DND-41 (cell line): ENCODE data around the gene MYO16.

ENCODE experiments used
- ATAC-seq: fragments of 200-7000 bp; cut with Tn5 transposase; 3 replicates; pipeline ENCODE4 v1.9.1; 2021; ENCODE audit warnings: low read depth; ENCODE audit not compliant: insufficient read depth
- DNase-seq: peaks from one replicate; pipeline ENCODE4 v3.0.0-alpha.2; 2020
- H2AFZ ChIP-seq: 2 replicates; pipeline ENCODE4 v1.6.0; 2012; ENCODE audit warnings: low read depth, low read length
- H3K27ac ChIP-seq: 2 replicates; pipeline ENCODE4 v1.5.1; 2012; ENCODE audit warnings: low read length, inconsistent platforms
- H3K27me3 ChIP-seq: fragments of 200-600 bp; sonication (generic); 2 replicates; pipeline ENCODE4 v1.6.0; 2012; ENCODE audit warnings: low read length, mild to moderate bottlenecking, inconsistent platforms; ENCODE audit not compliant: insufficient read depth, poor library complexity
- H3K36me3 ChIP-seq: 2 replicates; pipeline ENCODE4 v1.5.1; 2012; ENCODE audit warnings: low read length, inconsistent platforms; ENCODE audit not compliant: insufficient read depth
- H3K4me1 ChIP-seq: 2 replicates; pipeline ENCODE4 v1.5.1; 2012; ENCODE audit warnings: mild to moderate bottlenecking, low read length; ENCODE audit not compliant: insufficient read depth
- H3K4me2 ChIP-seq: 2 replicates; pipeline ENCODE4 v1.6.0; 2012; ENCODE audit warnings: mild to moderate bottlenecking, moderate library complexity, low read length, inconsistent platforms; ENCODE audit not compliant: insufficient read depth
- H3K4me3 ChIP-seq, 2 experiments: fragments of 200-600 bp in 1 of 2; shearing (Covaris generic) in 1 of 2; 2 replicates each; pipeline ENCODE4 v1.5.1; 2012 to 2016; ENCODE audit warnings: inconsistent platforms in 2 of 2, low read length in 2 of 2, mild to moderate bottlenecking in 2 of 2, low read depth in 1 of 2, moderate library complexity in 1 of 2
- H3K79me2 ChIP-seq: 2 replicates; pipeline ENCODE4 v1.6.0; 2012; ENCODE audit warnings: low read length, inconsistent platforms; ENCODE audit not compliant: insufficient read depth
- H3K9ac ChIP-seq: 2 replicates; pipeline ENCODE4 v1.6.0; 2012; ENCODE audit warnings: low read depth, mild to moderate bottlenecking, inconsistent platforms, low read length, moderate library complexity
- H3K9me3 ChIP-seq: 2 replicates; pipeline ENCODE4 v1.5.1; 2012; ENCODE audit warnings: low read length, moderate library complexity, mild to moderate bottlenecking, inconsistent platforms; ENCODE audit not compliant: insufficient read depth, severe bottlenecking
- H4K20me1 ChIP-seq: 2 replicates; pipeline ENCODE4 v1.6.0; 2012; ENCODE audit warnings: low read length; ENCODE audit not compliant: insufficient read depth
- CTCF ChIP-seq: IDR thresholded peaks from 2 replicates; pipeline ENCODE4 v1.5.1; 2012; ENCODE audit warnings: borderline replicate concordance, low read length, moderate library complexity, mild to moderate bottlenecking; ENCODE audit not compliant: poor library complexity, severe bottlenecking; ENCODE audit errors: extremely low read depth
- EZH2 ChIP-seq: IDR thresholded peaks from 3 replicates; pipeline ENCODE4 v1.6.1; 2012; ENCODE audit warnings: borderline replicate concordance, low read depth, mild to moderate bottlenecking, moderate library complexity, low read length, inconsistent platforms; ENCODE audit not compliant: severe bottlenecking

Gene MYO16

GRCh38 chr13:108947551-108948030 is 318.2 kb downstream of the MYO16 start:
- H3K79me2 ChIP-seq, result no peaks in the 10 kb centered on the region
- no peak for DNase-seq
- no peaks in the 10 kb centered on the region for H4K20me1 ChIP-seq
- no peaks in the 10 kb centered on the region for H3K36me3 ChIP-seq
- no peaks in the 10 kb centered on the region for H3K4me1 ChIP-seq
- ATAC-seq, result no peak
- TF ChIP-seq CTCF (no peak), EZH2 (no peak)
- peaks cover 27% of the 10 kb centered on the region for H3K27me3 ChIP-seq
- no peak overlapping the region for H3K4me3 ChIP-seq
- H3K27ac ChIP-seq, result no peak overlapping the region
- H3K9ac ChIP-seq, result no peak overlapping the region
- no peaks in the 10 kb centered on the region for H3K9me3 ChIP-seq
- H3K4me2 ChIP-seq, result no peak overlapping the region
- H2AFZ ChIP-seq, result no peak overlapping the region

DNA sequence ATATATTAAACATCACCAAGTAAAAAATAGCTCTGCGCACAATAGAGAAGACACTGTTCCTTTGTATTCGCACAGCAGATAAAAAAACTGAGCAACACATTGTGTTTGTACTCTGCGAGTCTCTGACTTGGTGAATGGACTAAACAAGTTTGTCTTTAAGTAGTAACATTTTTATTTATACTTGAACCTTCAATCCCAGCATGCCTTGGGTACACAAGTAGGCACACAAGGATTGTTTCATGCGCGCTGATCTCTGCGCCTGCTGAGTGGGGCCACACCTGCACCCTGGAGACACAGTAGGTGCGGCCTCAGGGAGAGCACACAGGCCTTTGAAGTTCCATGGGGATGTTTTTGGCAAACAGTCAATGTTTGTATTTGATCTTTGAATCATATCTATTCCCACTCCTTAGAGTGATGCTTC is 318.9 kb downstream of the MYO16 start:
- no peaks in the 10 kb centered on the region for H4K20me1 ChIP-seq
- H3K4me3 ChIP-seq, result no peak overlapping the region
- no peaks in the 10 kb centered on the region for H3K9me3 ChIP-seq
- H2AFZ ChIP-seq, result no peak overlapping the region
- H3K9ac ChIP-seq, result no peak overlapping the region
- no peaks in the 10 kb centered on the region for H3K79me2 ChIP-seq
- H3K4me2 ChIP-seq, result no peak overlapping the region
- no peaks in the 10 kb centered on the region for H3K36me3 ChIP-seq
- TF ChIP-seq CTCF (no peak), EZH2 (no peak)
- ATAC-seq (no peak), DNase-seq (no peak)
- H3K27ac ChIP-seq, result no peak overlapping the region
- peaks cover 31% of the 10 kb centered on the region for H3K27me3 ChIP-seq
- H3K4me1 ChIP-seq, result no peaks in the 10 kb centered on the region

GRCh38 chr13:108950333-108951010 is 321.1 kb downstream of the MYO16 start:
- Histone ChIP-seq H3K27ac (no peak overlapping the region), H3K4me2 (no peak overlapping the region), H4K20me1 (no peaks in the 10 kb centered on the region), H2AFZ (no peak overlapping the region), H3K4me3 (no peak overlapping the region), H3K9me3 (no peaks in the 10 kb centered on the region), H3K4me1 (no peaks in the 10 kb centered on the region), H3K27me3 (peaks cover 44% of the 10 kb centered on the region), H3K9ac (no peak overlapping the region), H3K79me2 (no peaks in the 10 kb centered on the region), H3K36me3 (no peaks in the 10 kb centered on the region)
- DNase-seq, result no peak
- TF ChIP-seq EZH2, result no peak
- no peak for ATAC-seq

- H2AFZ ChIP-seq, result no peak overlapping the region
- no peaks in the 10 kb centered on the region for H3K36me3 ChIP-seq
- H3K4me3 ChIP-seq, result no peak overlapping the region
- TF ChIP-seq EZH2 (no peak), CTCF (no peak)
- DNase-seq (no peak), ATAC-seq (no peak)
- no peaks in the 10 kb centered on the region for H4K20me1 ChIP-seq
- no peak overlapping the region for H3K9ac ChIP-seq
- H3K79me2 ChIP-seq, result no peaks in the 10 kb centered on the region
- H3K4me2 ChIP-seq, result no peak overlapping the region
- no peaks in the 10 kb centered on the region for H3K4me1 ChIP-seq
- peaks cover 38% of the 10 kb centered on the region for H3K27me3 ChIP-seq
- H3K9me3 ChIP-seq, result no peaks in the 10 kb centered on the region
- no peak overlapping the region for H3K27ac ChIP-seq
Measured at GRCh38 chr13:108955741-108956140, 326.3 kb downstream of the MYO16 start.
